HEK293 (cell line): Measurements from ENCODE around the gene BMP5.

ENCODE experiments used
- ZBTB21 ChIP-seq: fragments of 450-650 bp; formaldehyde crosslinking; IDR thresholded peaks from 2 replicates; pipeline ENCODE4 v1.5.1; 2017; ENCODE audit warnings: missing biosample characterization, missing genetic modification characterization
- TF ChIP-seq, protein P1 (sequence below): fragments of 450-650 bp; formaldehyde crosslinking; IDR thresholded peaks from 2 replicates; pipeline ENCODE4 v1.5.1; 2016; ENCODE audit warnings: missing biosample characterization, missing genetic modification characterization
- TF ChIP-seq, protein P2 (sequence below): fragments of 450-650 bp; formaldehyde crosslinking; IDR thresholded peaks from 2 replicates; pipeline ENCODE4 v1.5.1; 2016; ENCODE audit warnings: missing biosample characterization, missing genetic modification characterization

DNA sequence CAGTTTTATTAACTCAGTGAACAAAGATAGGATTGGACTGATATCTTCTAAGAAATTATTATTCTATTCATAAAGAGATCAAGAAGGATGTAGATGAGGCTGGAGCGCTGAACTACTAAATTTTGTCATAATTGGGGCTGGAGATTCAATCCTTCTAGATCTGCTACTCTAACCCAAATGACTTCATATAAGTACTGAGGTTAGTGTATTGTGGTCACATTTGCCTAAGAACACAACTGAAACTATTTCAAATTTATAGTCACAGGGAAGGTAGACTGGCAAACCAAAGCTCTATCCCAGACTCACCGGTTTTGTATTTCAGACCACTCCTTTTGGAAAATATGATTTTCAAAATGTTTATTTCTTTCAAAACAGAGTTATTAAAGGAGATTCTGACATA lies 96.7 kb downstream of the BMP5 start:
- no peak for TF ChIP-seq ZBTB21 (tag by site-specific recombination)
- TF ChIP-seq, protein P1, sequence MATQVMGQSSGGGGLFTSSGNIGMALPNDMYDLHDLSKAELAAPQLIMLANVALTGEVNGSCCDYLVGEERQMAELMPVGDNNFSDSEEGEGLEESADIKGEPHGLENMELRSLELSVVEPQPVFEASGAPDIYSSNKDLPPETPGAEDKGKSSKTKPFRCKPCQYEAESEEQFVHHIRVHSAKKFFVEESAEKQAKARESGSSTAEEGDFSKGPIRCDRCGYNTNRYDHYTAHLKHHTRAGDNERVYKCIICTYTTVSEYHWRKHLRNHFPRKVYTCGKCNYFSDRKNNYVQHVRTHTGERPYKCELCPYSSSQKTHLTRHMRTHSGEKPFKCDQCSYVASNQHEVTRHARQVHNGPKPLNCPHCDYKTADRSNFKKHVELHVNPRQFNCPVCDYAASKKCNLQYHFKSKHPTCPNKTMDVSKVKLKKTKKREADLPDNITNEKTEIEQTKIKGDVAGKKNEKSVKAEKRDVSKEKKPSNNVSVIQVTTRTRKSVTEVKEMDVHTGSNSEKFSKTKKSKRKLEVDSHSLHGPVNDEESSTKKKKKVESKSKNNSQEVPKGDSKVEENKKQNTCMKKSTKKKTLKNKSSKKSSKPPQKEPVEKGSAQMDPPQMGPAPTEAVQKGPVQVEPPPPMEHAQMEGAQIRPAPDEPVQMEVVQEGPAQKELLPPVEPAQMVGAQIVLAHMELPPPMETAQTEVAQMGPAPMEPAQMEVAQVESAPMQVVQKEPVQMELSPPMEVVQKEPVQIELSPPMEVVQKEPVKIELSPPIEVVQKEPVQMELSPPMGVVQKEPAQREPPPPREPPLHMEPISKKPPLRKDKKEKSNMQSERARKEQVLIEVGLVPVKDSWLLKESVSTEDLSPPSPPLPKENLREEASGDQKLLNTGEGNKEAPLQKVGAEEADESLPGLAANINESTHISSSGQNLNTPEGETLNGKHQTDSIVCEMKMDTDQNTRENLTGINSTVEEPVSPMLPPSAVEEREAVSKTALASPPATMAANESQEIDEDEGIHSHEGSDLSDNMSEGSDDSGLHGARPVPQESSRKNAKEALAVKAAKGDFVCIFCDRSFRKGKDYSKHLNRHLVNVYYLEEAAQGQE (tag by site-specific recombination), result no peak
- TF ChIP-seq, protein P2, sequence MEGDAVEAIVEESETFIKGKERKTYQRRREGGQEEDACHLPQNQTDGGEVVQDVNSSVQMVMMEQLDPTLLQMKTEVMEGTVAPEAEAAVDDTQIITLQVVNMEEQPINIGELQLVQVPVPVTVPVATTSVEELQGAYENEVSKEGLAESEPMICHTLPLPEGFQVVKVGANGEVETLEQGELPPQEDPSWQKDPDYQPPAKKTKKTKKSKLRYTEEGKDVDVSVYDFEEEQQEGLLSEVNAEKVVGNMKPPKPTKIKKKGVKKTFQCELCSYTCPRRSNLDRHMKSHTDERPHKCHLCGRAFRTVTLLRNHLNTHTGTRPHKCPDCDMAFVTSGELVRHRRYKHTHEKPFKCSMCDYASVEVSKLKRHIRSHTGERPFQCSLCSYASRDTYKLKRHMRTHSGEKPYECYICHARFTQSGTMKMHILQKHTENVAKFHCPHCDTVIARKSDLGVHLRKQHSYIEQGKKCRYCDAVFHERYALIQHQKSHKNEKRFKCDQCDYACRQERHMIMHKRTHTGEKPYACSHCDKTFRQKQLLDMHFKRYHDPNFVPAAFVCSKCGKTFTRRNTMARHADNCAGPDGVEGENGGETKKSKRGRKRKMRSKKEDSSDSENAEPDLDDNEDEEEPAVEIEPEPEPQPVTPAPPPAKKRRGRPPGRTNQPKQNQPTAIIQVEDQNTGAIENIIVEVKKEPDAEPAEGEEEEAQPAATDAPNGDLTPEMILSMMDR (tag by site-specific recombination), result no peak
